ENCODE measurements around the gene B3GNT2.

DNA sequence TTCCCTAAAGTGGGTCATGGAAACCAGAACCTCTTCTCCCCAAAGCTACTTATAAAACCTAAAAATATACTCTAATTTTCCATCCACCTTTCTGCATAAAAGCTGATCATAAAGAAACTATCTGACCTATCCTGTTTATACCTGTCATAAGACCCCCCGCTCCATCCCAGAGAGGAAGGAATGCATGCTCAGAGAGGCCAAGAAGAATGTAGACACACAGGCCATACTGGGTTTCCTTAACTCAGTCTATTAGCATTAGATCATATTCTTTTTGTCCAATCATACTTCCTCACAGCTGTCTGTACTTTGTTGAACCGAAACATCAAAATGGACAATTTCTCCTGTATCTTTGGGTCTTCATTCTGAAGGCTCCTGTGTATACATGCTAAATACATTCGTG, 52.3 kb downstream of the B3GNT2 start:
- TF ChIP-seq POLR2A (IDR thresholded peaks at IDR 0.05): no peak
- TF ChIP-seq, protein P1, sequence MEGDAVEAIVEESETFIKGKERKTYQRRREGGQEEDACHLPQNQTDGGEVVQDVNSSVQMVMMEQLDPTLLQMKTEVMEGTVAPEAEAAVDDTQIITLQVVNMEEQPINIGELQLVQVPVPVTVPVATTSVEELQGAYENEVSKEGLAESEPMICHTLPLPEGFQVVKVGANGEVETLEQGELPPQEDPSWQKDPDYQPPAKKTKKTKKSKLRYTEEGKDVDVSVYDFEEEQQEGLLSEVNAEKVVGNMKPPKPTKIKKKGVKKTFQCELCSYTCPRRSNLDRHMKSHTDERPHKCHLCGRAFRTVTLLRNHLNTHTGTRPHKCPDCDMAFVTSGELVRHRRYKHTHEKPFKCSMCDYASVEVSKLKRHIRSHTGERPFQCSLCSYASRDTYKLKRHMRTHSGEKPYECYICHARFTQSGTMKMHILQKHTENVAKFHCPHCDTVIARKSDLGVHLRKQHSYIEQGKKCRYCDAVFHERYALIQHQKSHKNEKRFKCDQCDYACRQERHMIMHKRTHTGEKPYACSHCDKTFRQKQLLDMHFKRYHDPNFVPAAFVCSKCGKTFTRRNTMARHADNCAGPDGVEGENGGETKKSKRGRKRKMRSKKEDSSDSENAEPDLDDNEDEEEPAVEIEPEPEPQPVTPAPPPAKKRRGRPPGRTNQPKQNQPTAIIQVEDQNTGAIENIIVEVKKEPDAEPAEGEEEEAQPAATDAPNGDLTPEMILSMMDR (IDR thresholded peaks at IDR 0.05 in 8 of 11, conservative IDR thresholded peaks at IDR 0.05 in 3 of 11): no peak

Measured in spleen (tissue), 7 donors.